ENCODE data around the gene SLIT1.

Gene SLIT1

DNA sequence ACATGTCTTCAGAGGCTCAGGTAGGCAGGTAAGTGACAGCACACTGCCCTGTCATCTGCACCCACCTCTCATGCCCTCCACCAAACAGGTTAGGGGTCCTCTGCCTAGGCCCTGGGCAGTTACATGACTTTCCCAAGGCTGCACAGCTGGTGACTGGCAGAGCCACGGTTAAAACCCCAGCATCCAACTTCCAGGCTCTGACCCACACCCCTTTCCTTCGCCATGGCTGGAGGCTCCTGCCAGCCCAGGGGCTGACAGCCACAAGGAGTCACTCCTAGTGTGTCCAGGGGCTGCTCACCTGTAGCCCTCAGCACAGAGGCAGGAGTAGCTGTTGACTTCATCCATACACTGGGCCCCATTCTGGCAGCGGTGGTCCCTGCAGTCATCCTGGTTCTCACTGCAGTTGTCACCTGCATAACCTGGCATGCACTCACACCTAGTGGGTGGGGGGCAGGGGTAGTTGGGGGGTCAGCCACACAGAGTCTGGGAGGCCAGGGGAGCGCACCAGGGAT, 175.0 kb downstream of the SLIT1 start:
- no peak for DNase-seq (ENCODE audit: extremely low read depth in 1 of 2, low read depth in 1 of 2)

DNA sequence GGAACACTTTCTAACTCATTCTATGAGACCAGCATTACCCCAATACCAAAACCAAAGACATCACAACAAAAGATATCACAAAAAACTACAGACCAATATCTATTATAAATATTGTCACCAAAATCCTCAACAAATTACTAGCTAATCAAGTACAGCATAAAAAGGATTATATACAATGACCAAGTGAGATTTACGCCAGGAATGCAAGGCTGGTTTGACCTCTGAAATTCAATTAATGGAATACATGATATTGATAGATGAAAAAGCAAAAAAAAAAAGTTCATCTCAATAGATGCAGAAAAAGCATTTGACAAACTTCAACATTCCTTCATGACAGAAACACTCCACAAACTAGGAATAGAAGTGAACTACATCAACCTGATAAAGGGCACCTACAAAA, 178.3 kb downstream of the SLIT1 start:
- DNase-seq (ENCODE audit: extremely low read depth in 1 of 2, low read depth in 1 of 2), result no peak

DNA sequence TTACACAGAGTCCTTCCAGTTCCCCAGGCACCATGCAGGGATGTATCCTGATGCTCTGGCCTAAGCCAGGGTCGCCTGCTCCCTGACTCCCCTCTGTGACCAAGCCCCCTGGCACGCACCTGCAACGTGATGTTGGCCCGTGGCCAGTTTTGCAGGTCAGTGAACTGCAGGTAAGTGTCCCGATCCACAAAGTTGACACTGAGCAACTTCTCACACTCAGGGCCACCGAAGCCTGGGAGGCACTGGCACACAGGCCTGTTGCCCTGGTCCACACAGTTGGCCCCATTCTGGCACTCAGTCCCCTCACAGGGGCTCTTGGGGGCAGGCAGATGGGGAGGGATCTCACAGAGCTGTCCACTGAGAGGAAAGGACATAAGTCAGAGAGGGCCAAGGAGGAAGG, 179.4 kb downstream of the SLIT1 start:
- DNase-seq (ENCODE audit: extremely low read depth in 1 of 2, low read depth in 1 of 2), result no peak

DNA sequence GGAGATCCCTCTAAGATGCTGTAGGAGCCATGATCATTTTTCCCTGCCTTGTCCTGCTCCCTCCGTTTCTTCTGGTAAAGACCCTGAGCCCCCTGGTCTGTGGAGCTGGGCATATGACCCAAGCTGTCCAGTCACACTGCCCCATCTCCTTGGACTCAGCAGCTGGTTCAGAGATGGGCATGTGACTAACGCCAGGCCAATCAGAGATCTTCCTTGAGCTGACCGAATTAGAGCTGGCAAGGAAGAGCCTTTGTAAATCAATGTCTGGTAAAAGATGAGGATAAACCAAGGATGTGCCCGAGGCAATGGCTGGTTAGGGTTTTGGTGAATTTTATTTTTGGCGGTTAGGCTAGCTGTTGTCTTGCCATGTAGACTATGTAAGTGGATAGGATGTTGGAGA, 180.4 kb downstream of the SLIT1 start:
- no peak for DNase-seq (ENCODE audit: extremely low read depth in 1 of 2, low read depth in 1 of 2)

DNA sequence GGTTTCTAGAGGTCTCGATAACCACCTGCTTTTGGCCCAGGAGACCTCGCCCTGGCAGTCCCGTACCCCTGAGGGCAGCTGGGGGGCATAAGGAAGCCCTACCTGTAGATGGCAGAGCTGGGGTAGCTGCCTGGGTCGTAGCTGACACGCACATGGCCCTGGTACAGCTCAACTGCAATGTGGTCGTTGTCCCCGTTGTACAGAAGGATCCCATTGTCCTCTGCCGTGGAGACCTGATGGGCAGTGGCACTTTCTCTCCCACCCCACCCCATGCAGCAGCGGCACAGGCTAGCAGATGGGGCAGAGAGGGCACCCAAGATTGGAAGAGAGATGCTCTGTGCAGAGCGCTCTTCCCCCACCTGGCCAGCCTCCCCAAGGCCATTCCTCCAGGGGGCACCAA, 181.2 kb downstream of the SLIT1 start:
- DNase-seq (ENCODE audit: extremely low read depth in 1 of 2, low read depth in 1 of 2), result no peak

DNA sequence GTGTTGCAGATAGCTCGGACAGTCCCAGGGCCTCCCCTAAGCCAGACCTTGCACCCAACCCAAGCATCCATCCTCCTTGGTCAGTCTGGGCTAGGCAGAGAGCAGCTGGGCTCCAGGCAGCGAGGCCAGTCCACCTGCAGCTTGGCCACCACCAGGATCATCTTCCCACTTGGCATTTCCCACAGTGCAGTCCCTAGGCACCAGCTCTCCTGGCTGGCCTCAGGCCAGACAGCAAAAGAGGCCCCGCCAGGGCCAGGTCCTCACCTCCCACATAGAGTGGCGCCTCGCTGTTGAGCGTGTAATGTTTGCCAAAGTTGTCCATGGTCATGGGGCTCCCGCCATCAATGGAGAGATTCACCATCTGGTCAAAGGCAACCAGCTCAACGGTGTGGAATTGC, 182.0 kb downstream of the SLIT1 start:
- DNase-seq (ENCODE audit: extremely low read depth in 1 of 2, low read depth in 1 of 2), result no peak

DNA sequence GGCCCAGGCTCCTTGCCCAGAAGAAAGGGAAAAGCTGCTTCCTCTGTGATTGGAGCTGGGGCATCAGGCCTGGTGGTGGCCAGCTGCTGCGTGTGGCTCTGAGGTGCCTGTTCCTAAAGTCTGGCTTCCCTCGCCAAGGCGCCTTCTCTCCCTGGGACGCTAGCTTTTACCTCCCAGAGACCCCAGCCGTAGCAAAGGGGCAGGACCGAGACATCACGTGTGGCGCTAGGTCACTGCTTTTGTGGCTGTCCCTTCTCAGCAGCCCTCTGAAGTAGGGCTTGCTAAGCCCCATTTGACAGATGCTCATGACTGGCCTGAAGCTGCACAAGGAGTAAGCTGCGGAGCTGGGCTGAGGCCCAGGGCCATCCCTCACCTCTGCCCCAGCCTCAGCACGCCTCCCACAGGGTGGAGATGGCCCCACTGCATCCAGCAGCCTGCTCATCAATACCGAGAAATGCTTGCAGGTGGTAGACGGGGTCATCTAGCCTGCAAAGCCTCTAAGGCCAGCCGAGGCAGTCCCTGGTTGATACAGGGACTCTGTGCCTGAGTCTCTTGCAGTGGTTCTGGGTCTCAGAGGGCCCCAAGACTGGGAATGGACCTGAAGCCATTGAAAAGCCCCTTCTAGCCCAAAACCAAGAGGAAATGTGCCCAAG, 182.5 kb downstream of the SLIT1 start:
- DNase-seq (ENCODE audit: extremely low read depth in 1 of 2, low read depth in 1 of 2), result no peak

DNA sequence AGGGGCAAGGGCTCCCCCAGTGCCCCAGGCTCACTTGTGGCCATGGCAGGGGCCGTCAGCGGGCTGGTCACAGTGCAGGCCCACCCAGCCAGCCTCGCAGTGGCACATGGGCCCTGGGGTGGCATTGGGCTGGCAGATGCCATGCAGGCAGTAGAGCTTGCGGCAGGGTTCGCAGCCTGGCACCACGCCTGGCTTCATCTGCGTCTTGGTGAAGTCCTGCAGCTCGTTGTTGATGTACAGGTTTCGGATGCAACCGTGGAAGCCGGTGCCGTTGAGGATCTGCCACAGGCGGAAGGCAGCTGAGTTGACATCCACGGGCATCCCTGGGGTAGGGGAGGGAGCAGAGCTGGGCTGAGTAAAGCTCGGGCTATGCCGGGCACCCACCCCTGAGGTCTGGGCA, 183.1 kb downstream of the SLIT1 start:
- DNase-seq (ENCODE audit: extremely low read depth in 1 of 2, low read depth in 1 of 2), result no peak

DNA sequence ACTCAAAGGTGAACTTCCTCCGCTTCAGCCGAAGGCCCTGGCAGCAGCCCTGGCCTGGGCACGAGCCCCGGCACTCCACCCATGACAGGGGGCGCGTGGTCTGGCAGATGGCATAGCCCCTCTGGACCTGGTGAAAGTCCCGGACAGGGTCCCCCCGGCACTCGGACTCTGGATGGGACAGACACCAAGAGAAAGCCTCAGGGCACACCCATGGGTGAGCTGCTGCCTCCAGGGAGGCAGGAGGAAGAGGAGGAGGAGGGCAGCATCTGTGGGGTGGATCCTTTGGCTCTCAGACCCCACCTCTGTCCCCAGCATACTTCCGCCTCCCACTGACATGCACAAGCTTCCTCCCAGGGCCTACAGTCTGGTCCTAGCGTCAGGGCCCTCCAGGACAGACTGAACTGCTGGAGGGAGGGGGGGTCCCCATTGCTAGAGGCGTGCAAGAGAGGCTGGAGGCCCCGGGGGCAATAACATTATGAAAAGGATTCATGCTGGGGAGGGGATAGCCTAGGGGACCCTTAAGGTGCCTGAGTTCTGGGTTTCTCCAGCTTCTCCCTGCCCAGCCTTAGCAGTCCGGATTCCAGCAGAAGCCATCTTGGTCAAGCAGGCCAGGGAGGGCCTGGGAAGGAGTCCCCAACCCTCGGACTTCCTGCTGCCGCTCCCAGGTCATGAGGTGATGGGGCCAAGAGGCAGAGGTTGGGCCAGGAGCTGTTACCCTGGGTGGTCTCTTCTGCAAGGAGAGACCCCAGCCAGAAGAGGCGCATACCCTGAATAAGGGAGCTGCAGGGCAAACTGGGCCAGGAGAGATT, 184.4 kb downstream of the SLIT1 start:
- no peak for DNase-seq (ENCODE audit: extremely low read depth in 1 of 2, low read depth in 1 of 2)

DNA sequence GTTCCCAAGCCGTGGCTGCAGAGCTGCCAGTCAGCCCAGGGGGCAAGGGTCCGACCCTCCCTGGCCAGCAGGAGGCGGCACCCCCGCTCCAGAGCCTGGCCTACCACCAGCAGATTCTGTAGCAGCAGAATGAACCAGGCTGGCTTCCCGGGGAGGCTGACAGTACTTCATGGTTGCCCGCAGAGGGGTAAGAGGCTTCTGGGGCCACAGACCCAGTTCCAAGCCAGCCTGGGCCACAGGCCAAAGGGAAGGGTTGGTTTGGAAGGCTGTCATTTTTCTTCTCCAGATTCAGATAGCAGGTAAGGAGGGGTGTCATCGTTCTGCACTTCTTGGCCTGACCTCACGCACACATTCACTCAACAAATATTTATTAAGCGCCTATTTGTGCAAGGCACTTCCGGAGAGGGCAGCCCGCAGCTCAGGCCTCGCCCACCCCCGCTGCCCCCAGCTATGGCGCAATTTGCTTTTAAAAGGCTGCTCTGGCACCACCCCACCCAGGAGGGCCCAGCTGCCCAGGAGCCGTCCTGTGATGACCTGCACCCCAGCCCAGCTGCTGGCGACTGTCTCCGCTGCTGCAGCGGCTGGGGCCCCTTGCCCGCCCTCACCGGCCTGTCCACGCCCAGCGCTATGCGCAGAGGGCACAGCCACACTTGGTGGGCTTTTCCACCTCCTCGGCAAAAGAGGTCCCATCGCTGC, 185.1 kb downstream of the SLIT1 start:
- DNase-seq (ENCODE audit: extremely low read depth in 1 of 2, low read depth in 1 of 2), result no peak

DNA sequence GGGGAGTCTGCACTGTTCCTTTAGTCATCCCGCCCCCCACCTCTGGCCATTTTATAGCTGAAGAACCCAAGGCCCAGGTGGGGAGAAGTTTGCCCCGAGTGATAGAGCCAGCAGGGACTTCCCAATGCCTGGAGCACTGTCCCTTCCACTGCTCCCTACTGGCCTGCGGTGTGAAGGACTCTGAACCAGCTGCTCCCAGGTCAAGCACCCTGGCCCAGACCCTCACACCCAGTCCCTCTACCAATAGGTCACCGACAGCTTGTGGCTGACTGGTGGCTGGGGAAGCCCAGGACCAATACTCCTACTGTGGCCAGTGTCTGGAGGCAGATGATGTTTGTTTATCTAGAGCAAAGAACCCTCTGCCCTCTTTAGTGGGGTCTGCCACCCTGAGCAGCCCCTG, 185.8 kb downstream of the SLIT1 start:
- DNase-seq (ENCODE audit: extremely low read depth in 1 of 2, low read depth in 1 of 2), result no peak

DNA sequence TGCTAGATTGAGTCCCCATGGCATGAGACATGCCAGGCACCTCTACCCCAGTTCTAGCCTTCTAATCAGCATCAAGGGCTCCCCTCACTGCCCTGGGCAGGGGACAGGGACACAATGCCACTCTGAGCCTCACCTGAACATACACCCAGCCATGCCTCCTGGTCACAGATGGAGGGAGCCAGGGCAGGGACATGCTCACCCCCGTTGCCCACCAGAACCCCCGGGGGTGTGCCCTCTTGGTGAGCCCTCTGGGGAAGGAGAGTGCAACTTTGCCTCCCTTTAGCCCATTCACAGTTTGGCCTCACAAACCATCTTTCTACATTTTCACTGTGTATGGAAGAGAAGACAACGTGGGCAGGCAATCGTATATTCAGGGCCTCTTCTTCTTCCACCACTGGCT, 186.4 kb downstream of the SLIT1 start:
- no peak for DNase-seq (ENCODE audit: extremely low read depth in 1 of 2, low read depth in 1 of 2)

DNA sequence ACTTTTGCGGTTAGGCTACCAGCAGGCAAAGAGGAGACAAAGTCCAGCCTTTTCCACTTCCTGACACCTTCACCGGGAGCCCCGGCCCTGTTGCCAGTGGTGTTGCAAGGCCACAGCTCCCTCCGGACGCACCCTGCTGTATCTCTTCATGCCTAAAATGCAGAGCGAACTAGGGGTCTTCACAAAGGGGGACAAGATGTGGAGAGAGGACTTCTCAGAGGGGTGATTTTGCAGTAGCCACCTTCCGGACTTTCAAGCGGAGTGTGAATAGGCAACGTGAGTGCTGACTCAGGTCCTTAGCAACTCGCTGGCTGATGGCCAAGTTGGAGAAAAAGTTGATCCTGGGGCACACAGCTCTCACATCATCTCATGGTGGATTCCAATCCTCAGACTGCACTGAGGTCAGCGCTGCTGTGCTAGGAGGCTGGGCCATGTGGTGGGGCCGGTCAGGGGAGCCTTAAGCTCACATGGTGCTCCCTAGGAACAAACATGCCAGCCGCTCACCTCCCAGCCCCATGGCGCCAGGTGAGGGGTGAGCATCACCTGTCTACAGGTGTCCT, 187.3 kb downstream of the SLIT1 start:
- DNase-seq (ENCODE audit: extremely low read depth in 1 of 2, low read depth in 1 of 2), result no peak

DNA sequence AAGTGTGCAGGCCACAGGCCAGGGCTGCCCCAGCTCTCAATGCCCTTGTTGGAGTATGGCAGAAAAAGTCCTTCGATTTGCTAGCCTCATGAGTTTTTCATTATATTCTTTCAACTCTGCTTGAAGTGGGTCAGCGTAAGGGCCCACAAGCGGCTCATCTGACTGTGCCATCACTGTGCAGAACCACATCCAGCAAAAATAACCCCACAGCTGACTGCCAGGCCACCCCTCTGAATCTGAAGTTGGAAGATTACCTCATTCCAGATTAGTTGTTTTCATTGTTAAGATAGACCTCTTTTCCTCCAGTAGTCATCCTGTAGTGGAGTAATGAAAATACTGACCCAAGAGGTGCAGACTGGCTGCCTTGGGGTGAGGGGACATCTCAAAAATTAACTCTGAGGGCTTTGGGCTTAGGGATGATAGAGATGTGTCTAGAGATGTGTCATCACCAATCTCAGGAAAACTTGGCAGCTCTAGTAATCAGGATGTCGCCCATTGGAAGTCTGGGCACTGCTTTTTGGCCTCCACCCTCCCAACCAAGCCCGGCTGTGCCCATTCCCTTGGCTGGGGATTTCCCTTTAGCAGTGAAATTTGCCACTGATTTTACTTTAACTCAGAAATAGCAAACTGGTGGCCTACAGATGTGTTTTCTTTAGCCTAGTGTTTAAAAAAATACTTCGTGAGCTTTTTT, 189.3 kb downstream of the SLIT1 start:
- DNase-seq (ENCODE audit: extremely low read depth in 1 of 2, low read depth in 1 of 2), result no peak

DNA sequence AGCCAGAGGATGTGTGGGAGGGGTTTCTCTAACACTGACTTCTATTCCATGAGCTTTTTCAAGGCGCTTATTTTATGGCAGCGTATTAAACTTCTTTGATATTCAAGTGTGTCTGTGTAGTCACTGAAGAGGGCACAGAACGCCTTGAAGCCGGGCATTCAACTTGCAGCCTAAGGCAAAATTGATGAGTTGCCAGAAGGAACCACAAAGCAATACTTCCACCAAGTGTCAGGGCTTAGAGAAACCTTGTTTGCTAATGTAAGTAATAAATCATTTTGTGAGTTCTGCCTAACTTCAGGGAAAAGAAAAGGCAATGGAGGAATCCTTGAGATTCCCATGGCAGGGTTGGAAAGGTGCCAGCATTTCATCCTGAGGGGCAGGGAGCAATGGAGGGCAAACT, 189.9 kb downstream of the SLIT1 start:
- no peak for DNase-seq (ENCODE audit: extremely low read depth in 1 of 2, low read depth in 1 of 2)

DNA sequence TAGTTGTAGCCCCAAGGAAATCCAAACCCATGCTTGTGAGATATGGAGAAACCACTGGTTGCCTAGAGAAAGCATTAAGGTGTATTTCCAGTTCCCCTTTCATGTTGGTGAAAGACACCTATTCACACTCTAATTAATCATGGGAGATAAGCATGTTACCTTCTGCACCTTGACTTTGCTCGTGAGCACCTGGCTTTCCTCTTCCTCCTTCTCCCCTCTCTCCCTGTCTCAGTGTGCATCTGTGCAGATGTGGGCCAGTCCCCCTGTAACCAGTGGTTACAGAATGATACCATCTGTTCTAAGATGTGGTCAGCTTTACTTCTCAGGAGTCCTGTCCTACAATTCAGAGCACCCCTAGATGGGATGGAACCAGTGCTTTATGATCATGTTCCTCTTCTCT, 193.0 kb downstream of the SLIT1 start:
- no peak for DNase-seq (ENCODE audit: extremely low read depth in 1 of 2, low read depth in 1 of 2)

DNA sequence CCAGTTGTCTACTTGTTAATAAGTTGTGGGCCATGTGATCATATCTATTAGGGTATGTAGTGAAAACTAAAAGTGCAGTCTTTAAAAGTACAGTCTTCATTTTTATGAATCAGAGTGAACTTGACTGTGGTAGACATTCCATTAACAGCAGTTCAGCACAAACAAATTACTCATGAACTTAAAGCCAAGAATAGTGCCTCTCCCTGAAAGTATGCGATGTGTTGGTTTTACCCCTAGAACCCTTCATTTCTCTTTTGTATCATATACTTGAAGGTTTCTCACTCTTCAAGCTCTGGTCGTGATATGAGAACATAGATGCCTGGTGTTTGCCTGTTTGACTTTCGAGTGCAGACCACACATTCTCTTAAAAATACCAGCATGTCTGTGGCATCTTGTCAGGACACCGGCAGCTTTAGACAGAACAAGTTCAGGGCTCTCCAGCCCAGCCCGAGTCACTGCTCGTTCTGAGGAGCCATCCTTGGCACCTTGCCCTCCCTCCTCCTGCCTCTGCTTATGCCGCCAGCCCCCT, 194.4 kb downstream of the SLIT1 start:
- no peak for DNase-seq (ENCODE audit: extremely low read depth in 1 of 2, low read depth in 1 of 2)

DNA sequence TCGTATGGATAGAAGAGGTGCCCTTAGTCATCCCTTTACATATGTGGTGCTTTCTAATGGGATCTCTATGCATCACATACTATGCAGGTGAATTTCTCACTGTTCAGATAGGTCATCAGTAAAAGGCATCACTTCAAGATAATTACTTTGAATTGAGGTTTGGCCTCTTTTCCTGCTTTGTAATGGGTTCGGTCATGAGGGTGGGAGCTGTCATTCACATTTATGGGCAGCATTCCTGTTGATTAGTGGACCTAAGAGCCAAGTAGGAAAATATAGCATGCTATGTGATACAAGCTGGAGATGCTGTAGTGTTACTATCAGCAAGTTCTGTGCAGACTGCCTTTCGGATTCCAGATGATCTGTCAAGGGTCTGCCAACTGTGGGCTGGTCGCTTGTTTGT, 197.3 kb downstream of the SLIT1 start:
- DNase-seq (ENCODE audit: extremely low read depth in 1 of 2, low read depth in 1 of 2), result no peak

DNA sequence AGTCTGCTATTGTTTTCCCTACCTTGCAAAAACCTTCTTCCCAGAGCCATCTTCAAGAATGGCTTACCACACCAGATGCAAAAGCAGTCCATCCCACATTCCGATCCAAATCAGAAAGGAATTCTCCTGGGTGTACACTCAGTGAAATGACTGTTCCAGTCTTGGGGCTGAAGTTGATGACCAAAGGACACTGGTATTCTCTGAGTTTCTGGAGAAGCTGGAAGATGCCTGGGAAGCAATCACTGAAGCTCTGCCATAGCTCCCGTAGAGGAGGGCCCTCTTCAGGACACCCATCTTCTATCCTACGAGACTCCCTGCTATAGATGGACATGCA, 197.9 kb downstream of the SLIT1 start:
- DNase-seq (ENCODE audit: extremely low read depth in 1 of 2, low read depth in 1 of 2), result no peak

DNA sequence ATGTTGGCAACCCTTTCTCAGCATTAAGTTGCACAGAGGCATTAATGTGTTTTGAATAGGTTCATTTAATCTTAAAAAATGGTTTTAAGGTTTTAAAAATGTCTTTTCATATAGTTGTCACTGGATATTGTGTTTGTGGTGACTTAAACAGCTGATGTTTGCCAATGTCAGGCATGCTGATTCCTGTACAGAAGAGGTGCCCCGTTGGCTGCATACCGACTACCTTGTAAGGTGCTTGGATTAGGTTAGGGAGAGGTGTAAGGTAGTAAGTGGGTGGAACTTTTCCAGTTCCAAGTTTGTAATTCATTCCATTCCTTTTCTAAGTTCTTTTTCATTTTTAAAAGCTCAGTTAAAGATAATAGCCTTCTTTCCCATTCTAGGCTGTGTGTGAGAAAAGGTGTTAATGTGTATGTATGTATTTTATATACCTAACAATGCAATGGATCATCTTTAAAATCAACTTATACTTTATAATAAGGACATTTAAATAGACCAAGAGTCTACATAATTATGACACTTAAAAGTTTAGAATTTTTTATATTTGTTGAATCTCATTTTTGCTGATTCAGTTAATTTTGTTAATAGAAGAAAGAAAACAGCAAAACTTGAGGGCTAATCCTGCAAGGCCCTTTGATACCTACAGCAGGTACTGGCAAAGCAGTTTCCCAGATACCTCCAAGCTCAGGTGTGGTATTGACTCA, 198.5 kb downstream of the SLIT1 start:
- no peak for DNase-seq (ENCODE audit: extremely low read depth in 1 of 2, low read depth in 1 of 2)
